ENCODE measurements around the gene RFX3.

Gene RFX3

DNA sequence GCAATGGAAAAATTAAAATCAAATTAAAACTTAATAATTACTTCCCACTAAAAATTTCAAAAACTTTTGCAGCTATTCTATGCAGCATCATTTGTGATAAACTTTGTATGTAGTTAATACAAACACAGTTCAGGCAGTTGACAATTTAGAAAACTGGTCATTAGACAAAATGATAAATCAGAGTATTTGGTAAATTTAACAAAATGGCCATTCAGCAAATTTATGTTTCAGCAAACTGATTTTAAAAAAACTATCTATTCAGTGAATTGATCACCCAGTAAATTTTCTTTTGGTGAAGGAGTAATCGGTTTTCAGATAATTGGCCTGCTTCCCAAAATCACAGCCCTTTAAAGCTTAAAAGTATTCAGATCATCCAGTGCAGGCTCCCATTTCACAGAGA, 116.3 kb downstream of the RFX3 start:
- Histone ChIP-seq H3K79me2 (ENCODE audit: insufficient read depth, low read length) (no peaks in the 10 kb centered on the region), H2AFZ (ENCODE audit: low read depth, low read length, severe bottlenecking) (no peak overlapping the region), H3K9me3 (ENCODE audit: insufficient read depth, low read length) (no peaks in the 10 kb centered on the region), H3K27me3 (ENCODE audit: low read length) (no peaks in the 10 kb centered on the region), H3K9me2 (replicated peaks; ENCODE audit: insufficient read depth, low read length) (no peaks in the 10 kb centered on the region), H3K27ac (ENCODE audit: low read depth, low read length) (no peak overlapping the region), H3K9ac (ENCODE audit: low read length) (no peak overlapping the region), H4K20me1 (ENCODE audit: low read depth, low read length) (no peaks in the 10 kb centered on the region), H3K4me2 (ENCODE audit: low read depth, low read length, poor library complexity, severe bottlenecking) (no peak overlapping the region), H3F3A (ENCODE audit: insufficient read depth) (0 out of 2 replicates have a peak, but pooled peaks cover 3% of the 10 kb centered on the region), H3K36me3 (ENCODE audit: low read length) (no peaks in the 10 kb centered on the region), H3K4me3 (ENCODE audit: insufficient read depth, low read length, poor library complexity, severe bottlenecking) (no peak overlapping the region)
- no peak for TF ChIP-seq EZH2phosphoT487 (conservative IDR thresholded peaks at IDR 0.05; ENCODE audit: low read length)
- TF ChIP-seq, protein P1, sequence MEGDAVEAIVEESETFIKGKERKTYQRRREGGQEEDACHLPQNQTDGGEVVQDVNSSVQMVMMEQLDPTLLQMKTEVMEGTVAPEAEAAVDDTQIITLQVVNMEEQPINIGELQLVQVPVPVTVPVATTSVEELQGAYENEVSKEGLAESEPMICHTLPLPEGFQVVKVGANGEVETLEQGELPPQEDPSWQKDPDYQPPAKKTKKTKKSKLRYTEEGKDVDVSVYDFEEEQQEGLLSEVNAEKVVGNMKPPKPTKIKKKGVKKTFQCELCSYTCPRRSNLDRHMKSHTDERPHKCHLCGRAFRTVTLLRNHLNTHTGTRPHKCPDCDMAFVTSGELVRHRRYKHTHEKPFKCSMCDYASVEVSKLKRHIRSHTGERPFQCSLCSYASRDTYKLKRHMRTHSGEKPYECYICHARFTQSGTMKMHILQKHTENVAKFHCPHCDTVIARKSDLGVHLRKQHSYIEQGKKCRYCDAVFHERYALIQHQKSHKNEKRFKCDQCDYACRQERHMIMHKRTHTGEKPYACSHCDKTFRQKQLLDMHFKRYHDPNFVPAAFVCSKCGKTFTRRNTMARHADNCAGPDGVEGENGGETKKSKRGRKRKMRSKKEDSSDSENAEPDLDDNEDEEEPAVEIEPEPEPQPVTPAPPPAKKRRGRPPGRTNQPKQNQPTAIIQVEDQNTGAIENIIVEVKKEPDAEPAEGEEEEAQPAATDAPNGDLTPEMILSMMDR (IDR thresholded peaks at IDR 0.05; ENCODE audit: insufficient read depth, low read length, poor library complexity, severe bottlenecking), result no peak

DNA sequence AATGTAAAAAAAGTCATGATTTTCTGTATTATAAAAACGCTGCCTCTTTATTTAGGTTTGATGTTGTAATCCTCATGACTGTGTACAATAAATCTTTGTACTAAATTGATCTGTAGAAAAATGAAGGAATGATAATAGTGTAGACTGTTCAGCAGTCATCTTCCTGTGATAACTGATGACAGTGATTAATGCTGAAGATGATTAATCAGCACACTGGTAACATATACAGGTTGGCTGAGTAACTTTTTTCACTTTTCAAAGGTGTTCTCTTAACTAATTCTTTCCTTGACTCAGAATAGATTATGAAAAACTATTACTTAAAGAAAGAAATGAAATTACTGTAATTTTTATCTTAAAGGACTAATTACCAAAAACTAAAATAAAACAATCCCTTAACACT, 122.5 kb downstream of the RFX3 start:
- Histone ChIP-seq H3K9ac (ENCODE audit: low read length) (no peak overlapping the region), H3K4me2 (ENCODE audit: low read depth, low read length, poor library complexity, severe bottlenecking) (no peak overlapping the region), H3K79me2 (ENCODE audit: insufficient read depth, low read length) (no peaks in the 10 kb centered on the region), H3K36me3 (ENCODE audit: low read length) (no peaks in the 10 kb centered on the region), H3K9me3 (ENCODE audit: insufficient read depth, low read length) (no peaks in the 10 kb centered on the region), H3K27ac (ENCODE audit: low read depth, low read length) (no peak overlapping the region), H3K27me3 (ENCODE audit: low read length) (no peaks in the 10 kb centered on the region), H4K20me1 (ENCODE audit: low read depth, low read length) (no peaks in the 10 kb centered on the region), H3F3A (ENCODE audit: insufficient read depth) (no peaks in the 10 kb centered on the region), H3K9me2 (replicated peaks; ENCODE audit: insufficient read depth, low read length) (no peaks in the 10 kb centered on the region), H3K4me3 (ENCODE audit: insufficient read depth, low read length, poor library complexity, severe bottlenecking) (no peak overlapping the region), H2AFZ (ENCODE audit: low read depth, low read length, severe bottlenecking) (no peak overlapping the region)
- TF ChIP-seq, protein P1 (IDR thresholded peaks at IDR 0.05; ENCODE audit: insufficient read depth, low read length, poor library complexity, severe bottlenecking), result no peak
- no peak for TF ChIP-seq EZH2phosphoT487 (conservative IDR thresholded peaks at IDR 0.05; ENCODE audit: low read length)

DNA sequence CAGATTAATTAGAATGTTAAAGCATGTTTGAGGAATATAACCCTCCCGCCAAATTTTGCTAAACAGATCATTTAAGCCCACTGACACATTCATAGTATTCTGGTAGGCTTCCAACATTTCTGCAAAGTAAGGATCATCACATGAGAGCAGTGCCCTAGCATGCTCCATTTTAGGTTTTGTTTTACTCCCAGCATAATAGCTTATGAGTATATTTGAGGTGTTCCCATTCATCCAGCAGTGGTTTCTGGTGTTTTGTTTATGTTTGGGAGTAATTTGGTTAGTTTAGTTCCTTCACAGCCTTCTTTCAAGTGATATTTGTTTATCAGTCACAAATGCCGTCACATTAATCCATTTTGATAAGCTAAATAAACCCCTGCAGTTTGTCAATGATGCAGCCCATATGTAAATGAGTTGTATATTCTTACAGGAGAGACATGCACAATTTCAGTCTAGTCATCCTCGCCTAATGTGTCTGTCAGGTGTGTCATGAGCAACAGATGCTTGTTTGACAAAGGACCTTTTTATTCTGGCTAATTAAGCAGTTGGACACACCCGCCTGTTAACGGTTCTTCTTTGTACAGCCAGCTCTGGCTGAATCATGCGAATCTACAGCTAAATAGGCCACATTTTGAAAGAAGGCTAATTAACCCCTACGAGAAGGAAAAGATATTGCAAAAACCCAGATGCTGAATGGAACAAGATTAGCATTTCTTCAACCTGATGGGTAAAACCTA, 124.4 kb downstream of the RFX3 start:
- H2AFZ ChIP-seq (ENCODE audit: low read depth, low read length, severe bottlenecking), result no peak overlapping the region
- no peaks in the 10 kb centered on the region for H3K9me2 ChIP-seq (replicated peaks; ENCODE audit: insufficient read depth, low read length)
- H4K20me1 ChIP-seq (ENCODE audit: low read depth, low read length), result no peaks in the 10 kb centered on the region
- H3K27ac ChIP-seq (ENCODE audit: low read depth, low read length), result no peak overlapping the region
- H3K9me3 ChIP-seq (ENCODE audit: insufficient read depth, low read length), result no peaks in the 10 kb centered on the region
- peaks cover 8% of the 10 kb centered on the region; the same call in 1 of the 2 replicates for H3F3A ChIP-seq (ENCODE audit: insufficient read depth)
- H3K4me2 ChIP-seq (ENCODE audit: low read depth, low read length, poor library complexity, severe bottlenecking), result no peak overlapping the region
- no peak for TF ChIP-seq EZH2phosphoT487 (conservative IDR thresholded peaks at IDR 0.05; ENCODE audit: low read length)
- TF ChIP-seq, protein P1 (IDR thresholded peaks at IDR 0.05; ENCODE audit: insufficient read depth, low read length, poor library complexity, severe bottlenecking), result no peak
- H3K36me3 ChIP-seq (ENCODE audit: low read length), result no peaks in the 10 kb centered on the region
- H3K79me2 ChIP-seq (ENCODE audit: insufficient read depth, low read length), result no peaks in the 10 kb centered on the region
- no peaks in the 10 kb centered on the region for H3K27me3 ChIP-seq (ENCODE audit: low read length)
- H3K4me3 ChIP-seq (ENCODE audit: insufficient read depth, low read length, poor library complexity, severe bottlenecking), result no peak overlapping the region
- no peak overlapping the region for H3K9ac ChIP-seq (ENCODE audit: low read length)

Data from SU-DHL-6 (cell line).